GM19238 (cell line): ENCODE results near the gene CYB5D1.

Experiments
- DNase-seq: peaks from one replicate; pipeline ENCODE4 v3.0.0; 2011; ENCODE audit warnings: low spot score; ENCODE audit not compliant: insufficient read length

Gene CYB5D1

DNA sequence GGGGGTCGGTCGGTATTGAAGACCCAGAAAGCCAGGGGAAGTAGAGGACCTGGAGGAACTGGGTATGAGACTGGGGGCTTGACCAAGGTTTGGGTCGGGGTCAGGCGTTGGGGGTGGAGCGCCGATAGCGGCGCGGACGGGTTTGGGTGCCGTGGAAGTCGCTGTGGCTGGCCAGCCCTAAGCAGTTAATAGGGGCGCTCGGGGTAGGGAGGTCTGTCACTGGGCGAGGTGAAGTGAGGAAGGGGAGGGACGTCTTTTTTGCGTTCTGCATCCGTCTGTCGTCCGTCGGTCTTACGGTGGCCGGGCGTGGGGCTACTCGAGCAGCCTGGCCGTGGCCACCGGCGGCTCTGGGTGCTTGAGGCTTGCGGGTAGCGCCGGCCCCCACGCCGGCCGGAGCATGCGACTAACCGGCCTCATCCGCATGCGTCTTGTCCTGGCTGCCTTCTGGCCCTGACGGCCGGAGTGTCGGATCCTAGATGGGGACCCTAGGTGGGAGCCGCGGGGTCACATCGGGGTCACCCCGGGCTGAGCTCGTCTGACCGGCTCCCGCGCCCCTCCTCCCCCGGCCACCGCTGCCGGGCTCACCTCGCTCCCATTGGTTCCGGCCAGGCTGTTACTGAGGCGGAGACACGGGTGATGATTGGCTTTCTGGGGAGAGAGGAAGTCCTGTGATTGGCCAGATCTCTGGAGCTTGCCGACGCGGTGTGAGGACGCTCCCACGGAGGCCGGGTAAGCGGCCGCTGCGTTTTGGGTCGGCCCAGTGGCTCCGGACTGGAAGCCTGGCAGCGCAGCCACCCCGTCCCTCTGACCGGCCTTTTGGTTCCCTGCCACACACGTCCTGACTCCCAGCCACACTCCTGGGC, 13.3 kb upstream of the CYB5D1 start:
- DNase-seq: peak; percentile 96

DNA sequence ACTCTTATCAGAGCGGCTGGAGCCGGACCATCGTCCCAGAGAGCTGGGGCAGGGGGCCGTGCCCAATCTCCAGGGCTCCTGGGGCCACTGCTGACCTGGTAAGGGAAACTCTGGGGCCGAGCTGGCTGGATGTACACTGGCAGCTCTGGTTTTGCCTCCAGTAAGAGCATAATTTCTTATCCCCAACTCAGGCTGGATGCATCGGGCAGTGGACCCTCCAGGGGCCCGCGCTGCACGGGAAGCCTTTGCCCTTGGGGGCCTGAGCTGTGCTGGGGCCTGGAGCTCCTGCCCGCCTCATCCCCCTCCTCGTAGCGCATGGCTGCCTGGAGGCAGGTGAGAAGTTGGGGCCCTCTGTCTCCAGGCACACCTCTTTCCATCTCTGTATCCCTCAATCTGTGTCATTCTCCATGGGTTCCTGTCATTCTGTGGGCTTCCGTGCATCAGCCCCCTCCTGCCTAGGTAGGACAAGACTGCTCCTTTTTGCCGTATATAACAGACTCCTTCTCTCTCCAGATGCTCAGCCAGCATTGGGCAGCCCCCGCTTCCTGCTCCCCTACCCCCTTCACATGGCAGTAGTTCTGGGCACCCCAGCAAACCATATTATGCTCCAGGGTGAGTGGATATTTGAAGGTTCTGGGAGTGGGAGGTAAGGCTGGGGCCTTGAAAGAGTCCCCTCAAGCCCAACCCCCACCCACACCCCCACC, 12.3 kb upstream of the CYB5D1 start:
- no peak for DNase-seq

DNA sequence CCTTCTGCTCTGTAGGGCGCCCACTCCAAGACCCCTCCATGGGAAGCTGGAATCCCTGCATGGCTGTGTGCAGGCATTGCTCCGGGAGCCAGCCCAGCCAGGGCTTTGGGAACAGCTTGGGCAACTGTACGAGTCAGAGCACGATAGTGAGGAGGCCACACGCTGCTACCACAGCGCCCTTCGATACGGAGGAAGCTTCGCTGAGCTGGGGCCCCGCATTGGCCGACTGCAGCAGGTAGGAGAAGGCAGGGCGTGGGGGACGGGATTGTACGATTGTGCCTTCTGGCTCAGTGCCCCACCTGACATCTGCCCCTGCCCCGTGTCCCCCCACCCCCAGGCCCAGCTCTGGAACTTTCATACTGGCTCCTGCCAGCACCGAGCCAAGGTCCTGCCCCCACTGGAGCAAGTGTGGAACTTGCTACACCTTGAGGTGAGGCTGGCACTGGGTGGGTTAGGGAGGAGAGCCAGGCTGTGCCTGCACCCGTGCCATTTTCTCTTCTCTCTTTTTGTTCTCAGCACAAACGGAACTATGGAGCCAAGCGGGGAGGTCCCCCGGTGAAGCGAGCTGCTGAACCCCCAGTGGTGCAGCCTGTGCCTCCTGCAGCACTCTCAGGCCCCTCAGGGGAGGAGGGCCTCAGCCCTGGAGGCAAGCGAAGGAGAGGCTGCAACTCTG, 11.6 kb upstream of the CYB5D1 start:
- DNase-seq: no peak

DNA sequence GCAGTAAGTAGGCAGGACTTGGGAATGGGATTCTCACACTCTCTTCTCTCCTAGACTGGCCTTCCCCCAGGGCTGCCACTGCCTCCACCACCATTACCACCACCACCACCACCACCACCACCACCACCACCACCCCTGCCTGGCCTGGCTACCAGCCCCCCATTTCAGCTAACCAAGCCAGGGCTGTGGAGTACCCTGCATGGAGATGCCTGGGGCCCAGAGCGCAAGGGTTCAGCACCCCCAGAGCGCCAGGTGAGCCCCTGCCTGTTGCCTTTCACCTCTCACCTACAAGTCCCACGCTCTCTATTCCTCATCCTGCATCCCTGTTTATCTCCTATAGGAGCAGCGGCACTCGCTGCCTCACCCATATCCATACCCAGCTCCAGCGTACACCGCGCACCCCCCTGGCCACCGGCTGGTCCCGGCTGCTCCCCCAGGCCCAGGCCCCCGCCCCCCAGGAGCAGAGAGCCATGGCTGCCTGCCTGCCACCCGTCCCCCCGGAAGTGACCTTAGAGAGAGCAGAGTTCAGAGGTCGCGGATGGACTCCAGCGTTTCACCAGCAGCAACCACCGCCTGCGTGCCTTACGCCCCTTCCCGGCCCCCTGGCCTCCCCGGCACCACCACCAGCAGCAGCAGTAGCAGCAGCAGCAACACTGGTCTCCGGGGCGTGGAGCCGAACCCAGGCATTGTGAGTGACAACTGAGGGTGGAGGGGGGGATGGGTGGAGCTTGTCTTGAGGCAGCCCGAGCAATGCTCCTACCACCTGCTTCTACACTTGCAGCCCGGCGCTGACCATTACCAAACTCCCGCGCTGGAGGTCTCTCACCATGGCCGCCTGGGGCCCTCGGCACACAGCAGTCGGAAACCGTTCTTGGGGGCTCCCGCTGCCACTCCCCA, 10.8 kb upstream of the CYB5D1 start:
- DNase-seq: no peak

DNA sequence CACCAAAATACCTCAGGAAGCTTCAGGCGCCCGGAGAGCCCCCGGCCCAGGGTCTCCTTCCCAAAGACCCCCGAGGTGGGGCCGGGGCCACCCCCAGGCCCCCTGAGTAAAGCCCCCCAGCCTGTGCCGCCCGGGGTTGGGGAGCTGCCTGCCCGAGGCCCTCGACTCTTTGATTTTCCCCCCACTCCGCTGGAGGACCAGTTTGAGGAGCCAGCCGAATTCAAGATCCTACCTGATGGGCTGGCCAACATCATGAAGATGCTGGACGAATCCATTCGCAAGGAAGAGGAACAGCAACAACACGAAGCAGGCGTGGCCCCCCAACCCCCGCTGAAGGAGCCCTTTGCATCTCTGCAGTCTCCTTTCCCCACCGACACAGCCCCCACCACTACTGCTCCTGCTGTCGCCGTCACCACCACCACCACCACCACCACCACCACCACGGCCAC, 9.6 kb upstream of the CYB5D1 start:
- DNase-seq: no peak

DNA sequence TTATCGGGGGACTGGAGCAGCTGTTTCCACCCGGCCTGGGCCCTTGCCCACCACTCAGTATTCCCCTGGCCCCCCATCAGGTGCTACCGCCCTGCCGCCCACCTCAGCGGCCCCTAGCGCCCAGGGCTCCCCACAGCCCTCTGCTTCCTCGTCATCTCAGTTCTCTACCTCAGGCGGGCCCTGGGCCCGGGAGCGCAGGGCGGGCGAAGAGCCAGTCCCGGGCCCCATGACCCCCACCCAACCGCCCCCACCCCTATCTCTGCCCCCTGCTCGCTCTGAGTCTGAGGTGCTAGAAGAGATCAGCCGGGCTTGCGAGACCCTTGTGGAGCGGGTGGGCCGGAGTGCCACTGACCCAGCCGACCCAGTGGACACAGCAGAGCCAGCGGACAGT, 9.1 kb upstream of the CYB5D1 start:
- no peak for DNase-seq

DNA sequence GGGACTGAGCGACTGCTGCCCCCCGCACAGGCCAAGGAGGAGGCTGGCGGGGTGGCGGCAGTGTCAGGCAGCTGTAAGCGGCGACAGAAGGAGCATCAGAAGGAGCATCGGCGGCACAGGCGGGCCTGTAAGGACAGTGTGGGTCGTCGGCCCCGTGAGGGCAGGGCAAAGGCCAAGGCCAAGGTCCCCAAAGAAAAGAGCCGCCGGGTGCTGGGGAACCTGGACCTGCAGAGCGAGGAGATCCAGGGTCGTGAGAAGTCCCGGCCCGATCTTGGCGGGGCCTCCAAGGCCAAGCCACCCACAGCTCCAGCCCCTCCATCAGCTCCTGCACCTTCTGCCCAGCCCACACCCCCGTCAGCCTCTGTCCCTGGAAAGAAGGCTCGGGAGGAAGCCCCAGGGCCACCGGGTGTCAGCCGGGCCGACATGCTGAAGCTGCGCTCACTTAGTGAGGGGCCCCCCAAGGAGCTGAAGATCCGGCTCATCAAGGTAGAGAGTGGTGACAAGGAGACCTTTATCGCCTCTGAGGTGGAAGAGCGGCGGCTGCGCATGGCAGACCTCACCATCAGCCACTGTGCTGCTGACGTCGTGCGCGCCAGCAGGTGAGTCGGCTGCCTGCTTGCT, 8.6 kb upstream of the CYB5D1 start:
- no peak for DNase-seq

DNA sequence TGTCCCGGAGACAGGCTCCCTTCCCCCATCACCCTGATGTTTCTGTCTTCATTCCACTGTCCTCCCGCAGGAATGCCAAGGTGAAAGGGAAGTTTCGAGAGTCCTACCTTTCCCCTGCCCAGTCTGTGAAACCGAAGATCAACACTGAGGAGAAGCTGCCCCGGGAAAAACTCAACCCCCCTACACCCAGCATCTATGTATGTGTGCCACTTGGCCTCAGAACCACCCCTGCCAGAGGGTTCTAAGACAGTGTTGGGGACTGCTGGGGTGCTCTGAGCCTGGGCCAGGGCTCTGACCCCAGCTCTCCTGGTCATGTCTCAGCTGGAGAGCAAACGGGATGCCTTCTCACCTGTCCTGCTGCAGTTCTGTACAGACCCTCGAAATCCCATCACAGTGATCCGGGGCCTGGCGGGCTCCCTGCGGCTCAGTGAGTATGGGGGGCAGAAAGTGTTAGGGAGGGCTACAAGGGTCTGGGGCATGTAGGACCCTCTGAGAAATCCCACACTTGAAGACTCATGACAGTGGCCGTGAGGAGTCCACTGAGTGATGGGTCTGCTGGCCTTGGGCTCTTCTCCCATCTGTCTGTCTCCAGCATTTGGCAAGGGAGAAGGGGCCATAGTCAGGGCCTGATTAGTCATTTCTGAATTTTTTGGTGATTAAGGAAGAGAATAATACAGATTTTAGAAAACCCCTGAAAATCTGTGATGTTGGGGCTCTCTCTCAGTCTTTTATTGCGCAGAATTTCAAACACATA, 7.9 kb upstream of the CYB5D1 start:
- no peak for DNase-seq

DNA sequence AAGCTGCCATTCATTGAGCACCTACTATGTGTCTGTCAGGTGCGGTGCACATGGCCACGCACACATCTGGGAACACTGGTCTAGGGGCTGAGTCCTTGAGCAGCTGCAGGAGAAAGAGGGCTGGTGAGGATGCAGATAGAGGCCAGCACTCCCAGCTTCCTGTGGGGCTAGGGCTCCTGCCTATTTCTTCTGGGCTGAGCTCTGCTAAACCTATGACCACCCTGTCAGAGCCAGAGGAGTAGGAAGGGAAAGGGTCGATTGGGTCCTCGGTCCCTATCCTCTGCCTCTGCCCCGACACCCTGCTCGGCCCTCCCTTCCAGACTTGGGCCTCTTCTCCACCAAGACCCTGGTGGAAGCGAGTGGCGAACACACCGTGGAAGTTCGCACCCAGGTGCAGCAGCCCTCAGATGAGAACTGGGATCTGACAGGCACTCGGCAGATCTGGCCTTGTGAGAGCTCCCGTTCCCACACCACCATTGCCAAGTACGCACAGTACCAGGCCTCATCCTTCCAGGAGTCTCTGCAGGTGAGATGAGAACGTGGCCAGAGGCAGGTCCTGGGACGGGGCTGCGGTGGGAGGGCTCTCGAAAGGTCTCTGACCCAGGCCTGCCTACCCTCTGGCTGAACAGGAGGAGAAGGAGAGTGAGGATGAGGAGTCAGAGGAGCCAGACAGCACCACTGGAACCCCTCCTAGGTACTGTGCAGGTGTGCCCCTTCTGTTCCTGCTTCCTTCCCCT, 6.9 kb upstream of the CYB5D1 start:
- DNase-seq: no peak

DNA sequence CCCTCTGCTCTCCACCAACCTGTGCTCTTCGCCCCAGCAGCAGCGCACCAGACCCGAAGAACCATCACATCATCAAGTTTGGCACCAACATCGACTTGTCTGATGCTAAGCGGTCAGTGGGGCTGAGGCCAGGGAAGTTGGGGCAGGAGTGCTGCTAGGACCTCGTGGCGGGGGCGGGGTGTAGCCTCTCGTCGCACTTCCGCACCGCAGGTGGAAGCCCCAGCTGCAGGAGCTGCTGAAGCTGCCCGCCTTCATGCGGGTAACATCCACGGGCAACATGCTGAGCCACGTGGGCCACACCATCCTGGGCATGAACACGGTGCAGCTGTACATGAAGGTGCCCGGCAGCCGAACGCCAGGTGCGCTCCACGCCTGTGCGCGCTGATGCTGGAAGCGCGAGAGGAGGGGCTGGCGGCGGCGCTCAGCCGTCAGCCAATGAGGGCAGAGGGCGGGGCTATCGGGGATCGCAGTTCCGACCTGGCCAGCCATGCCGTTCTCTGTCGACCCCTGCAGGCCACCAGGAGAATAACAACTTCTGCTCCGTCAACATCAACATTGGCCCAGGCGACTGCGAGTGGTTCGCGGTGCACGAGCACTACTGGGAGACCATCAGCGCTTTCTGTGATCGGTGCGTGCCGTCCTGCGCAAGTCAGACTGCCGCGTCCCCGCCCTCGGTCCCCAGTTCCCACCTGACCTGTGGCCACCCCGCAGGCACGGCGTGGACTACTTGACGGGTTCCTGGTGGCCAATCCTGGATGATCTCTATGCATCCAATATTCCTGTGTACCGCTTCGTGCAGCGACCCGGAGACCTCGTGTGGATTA, 6.2 kb upstream of the CYB5D1 start:
- DNase-seq: peak; percentile 93

DNA sequence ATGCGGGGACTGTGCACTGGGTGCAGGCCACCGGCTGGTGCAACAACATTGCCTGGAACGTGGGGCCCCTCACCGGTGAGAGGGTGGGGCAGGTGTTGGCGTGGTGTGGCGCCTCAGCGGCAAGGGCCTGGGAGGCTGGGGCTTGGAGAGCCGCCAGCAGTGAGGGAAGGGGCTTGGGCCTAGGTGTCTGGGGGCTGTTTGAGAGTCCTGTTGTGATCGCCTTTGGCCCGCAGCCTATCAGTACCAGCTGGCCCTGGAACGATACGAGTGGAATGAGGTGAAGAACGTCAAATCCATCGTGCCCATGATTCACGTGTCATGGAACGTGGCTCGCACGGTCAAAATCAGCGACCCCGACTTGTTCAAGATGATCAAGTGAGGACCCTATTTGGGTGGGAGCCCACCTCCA, 5.5 kb upstream of the CYB5D1 start:
- DNase-seq: no peak

DNA sequence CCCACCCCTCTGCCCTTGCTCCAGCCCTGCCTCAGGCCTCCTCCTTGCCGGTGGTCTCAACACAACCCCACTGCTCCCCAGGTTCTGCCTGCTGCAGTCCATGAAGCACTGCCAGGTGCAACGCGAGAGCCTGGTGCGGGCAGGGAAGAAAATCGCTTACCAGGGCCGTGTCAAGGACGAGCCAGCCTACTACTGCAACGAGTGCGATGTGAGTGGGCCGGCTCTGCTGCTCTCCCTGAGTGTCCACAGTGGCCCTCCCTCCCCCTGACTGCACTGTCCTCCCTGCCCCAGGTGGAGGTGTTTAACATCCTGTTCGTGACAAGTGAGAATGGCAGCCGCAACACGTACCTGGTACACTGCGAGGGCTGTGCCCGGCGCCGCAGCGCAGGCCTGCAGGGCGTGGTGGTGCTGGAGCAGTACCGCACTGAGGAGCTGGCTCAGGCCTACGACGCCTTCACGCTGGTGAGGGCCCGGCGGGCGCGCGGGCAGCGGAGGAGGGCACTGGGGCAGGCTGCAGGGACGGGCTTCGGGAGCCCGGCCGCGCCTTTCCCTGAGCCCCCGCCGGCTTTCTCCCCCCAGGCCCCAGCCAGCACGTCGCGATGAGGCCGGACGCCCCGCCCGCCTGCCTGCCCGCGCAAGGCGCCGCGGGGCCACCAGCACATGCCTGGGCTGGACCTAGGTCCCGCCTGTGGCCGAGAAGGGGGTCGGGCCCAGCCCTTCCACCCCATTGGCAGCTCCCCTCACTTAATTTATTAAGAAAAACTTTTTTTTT, 4.7 kb upstream of the CYB5D1 start:
- DNase-seq: no peak

DNA sequence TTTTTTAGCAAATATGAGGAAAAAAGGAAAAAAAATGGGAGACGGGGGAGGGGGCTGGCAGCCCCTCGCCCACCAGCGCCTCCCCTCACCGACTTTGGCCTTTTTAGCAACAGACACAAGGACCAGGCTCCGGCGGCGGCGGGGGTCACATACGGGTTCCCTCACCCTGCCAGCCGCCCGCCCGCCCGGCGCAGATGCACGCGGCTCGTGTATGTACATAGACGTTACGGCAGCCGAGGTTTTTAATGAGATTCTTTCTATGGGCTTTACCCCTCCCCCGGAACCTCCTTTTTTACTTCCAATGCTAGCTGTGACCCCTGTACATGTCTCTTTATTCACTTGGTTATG, 4.1 kb upstream of the CYB5D1 start:
- DNase-seq: no peak

DNA sequence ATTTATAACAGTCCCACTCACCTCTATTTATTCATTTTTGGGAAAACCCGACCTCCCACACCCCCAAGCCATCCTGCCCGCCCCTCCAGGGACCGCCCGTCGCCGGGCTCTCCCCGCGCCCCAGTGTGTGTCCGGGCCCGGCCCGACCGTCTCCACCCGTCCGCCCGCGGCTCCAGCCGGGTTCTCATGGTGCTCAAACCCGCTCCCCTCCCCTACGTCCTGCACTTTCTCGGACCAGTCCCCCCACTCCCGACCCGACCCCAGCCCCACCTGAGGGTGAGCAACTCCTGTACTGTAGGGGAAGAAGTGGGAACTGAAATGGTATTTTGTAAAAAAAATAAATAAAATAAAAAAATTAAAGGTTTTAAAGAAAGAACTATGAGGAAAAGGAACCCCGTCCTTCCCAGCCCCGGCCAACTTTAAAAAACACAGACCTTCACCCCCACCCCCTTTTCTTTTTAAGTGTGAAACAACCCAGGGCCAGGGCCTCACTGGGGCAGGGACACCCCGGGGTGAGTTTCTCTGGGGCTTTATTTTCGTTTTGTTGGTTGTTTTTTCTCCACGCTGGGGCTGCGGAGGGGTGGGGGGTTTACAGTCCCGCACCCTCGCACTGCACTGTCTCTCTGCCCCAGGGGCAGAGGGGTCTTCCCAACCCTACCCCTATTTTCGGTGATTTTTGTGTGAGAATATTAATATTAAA, 3.6 kb upstream of the CYB5D1 start:
- DNase-seq: no peak

DNA sequence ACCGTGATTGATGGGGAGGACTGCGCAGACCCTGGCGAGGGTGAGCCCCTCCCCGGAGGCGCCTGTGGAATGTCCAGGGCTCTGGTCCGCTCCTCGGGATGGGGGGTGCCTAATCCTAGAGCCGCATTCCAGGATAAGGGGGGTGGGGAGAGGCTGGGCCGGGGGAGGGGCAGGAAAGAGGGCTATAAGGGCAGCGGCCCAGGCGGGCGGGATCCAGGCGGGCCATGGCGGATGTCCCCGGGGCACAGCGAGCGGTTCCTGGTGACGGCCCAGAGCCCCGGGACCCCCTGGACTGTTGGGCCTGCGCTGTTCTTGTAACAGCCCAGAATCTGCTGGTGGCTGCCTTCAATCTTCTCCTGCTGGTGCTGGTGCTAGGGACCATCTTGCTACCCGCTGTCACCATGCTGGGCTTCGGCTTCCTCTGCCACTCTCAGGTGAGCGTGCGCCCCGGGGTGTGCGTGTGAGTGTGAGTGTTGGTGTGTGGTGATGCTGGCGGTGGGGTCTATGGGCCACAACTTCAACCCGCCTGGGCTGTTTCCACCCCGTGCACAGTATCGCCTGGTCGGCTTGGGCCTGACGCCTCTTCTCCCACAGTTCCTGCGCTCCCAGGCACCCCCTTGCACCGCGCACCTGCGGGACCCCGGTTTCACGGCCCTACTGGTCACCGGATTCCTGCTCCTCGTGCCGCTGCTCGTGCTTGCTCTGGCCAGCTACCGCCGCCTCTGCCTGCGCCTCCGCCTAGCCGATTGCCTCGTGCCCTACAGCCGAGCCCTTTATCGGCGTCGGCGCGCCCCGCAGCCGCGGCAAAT, 2.7 kb upstream of the CYB5D1 start, which contains the start of gene TMEM88:
Gene TMEM88 (plus strand): TSS at position 216 of the 809 bp plus-strand sequence. CDS start 9 bp downstream, at position 225.
- DNase-seq: no peak

DNA sequence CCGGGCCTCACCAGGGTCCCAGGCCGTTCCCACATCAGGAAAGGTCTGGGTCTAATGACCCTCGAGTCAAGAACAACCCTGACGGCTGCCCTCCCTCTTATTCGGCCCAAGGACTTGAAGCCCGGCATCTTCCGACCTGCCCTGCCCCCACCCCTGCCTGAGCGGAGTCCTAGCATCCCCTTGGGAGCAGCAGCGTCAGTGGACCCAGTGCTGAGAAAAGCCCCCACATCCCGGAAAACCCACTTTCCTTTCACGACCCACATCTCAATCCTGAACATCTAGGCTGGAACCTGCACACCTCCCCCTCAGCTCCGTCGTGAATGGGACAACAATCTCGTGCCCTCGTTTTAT, 2.2 kb upstream of the CYB5D1 start:
- DNase-seq: no peak
